LNCaP clone FGC (cell line): ENCODE measurements around the gene CCDC187.

Experiments used
- DNase-seq: peaks from one replicate; pipeline ENCODE4 v3.0.0-alpha.2; 2011; ENCODE audit warnings: low read depth
- H3K4me3 ChIP-seq: 2 replicates; pipeline ENCODE4 v1.5.1; 2011; ENCODE audit warnings: mild to moderate bottlenecking, low read depth, low read length, control low read depth
- TF ChIP-seq, protein P1 (sequence below): IDR thresholded peaks from 2 replicates; pipeline ENCODE4 v1.5.1; 2012; ENCODE audit warnings: mild to moderate bottlenecking; ENCODE audit not compliant: control insufficient read depth, insufficient read depth; ENCODE audit errors: extremely low read depth

CCDC187 gene

DNA sequence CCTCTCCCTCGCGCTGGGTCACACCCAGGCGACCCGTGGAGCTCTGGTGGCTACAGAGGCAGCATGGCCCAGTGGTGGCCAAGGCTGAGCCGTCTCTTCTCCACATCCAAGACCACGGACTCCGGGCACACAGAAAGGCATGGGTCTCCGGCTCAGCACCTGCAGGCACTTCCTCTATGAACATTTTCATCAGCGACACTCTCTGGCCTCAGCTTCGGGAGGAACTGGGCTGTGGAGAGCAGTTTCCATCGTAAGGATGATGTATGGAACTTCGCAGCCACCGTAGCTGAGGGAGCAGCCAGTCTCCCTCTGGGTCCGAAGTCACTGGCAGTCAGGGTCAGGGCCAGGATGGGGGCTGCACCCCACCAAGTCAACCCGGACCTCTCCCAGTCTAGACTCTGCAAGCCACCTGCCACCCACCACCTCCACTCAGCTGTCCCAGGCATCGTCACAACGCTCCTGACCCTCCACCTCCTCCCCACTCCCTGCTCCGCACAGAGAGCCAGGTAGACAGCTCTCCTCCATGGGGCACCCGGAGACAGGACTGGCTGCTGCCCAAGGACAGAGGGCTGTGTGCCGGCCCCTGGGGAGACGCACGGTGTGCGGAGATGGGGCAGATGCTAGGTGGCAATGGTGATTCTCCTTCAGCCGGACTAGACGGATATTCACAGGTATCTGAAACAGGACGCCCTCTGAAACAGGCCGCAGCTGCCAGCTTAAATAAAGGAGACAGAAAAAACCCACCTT, 68.0 kb downstream of the CCDC187 start:
- H3K4me3 ChIP-seq, result no peak overlapping the region
- DNase-seq, result no peak
- TF ChIP-seq, protein P1, sequence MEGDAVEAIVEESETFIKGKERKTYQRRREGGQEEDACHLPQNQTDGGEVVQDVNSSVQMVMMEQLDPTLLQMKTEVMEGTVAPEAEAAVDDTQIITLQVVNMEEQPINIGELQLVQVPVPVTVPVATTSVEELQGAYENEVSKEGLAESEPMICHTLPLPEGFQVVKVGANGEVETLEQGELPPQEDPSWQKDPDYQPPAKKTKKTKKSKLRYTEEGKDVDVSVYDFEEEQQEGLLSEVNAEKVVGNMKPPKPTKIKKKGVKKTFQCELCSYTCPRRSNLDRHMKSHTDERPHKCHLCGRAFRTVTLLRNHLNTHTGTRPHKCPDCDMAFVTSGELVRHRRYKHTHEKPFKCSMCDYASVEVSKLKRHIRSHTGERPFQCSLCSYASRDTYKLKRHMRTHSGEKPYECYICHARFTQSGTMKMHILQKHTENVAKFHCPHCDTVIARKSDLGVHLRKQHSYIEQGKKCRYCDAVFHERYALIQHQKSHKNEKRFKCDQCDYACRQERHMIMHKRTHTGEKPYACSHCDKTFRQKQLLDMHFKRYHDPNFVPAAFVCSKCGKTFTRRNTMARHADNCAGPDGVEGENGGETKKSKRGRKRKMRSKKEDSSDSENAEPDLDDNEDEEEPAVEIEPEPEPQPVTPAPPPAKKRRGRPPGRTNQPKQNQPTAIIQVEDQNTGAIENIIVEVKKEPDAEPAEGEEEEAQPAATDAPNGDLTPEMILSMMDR, result no peak

DNA sequence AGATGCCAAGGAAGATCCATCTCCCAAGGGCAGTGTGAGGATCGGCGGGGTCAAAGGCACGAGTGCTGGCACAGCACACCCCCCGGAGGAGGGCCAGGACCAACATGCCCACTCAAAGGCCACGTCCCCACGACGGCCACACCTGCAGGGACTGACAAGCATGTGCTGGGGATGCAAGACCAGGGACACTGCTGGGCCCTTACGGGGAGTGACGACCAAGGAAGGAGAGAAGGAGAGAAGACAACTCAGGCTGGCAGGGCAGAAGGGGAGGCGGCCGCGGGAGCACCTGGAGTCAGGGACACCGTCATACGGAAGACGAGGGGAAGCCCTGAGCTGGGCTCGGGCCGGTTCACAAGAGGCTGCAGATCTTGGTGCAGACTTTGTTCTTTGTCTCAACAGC, 68.7 kb downstream of the CCDC187 start:
- TF ChIP-seq, protein P1, result no peak
- DNase-seq, result no peak
- no peak overlapping the region for H3K4me3 ChIP-seq

DNA sequence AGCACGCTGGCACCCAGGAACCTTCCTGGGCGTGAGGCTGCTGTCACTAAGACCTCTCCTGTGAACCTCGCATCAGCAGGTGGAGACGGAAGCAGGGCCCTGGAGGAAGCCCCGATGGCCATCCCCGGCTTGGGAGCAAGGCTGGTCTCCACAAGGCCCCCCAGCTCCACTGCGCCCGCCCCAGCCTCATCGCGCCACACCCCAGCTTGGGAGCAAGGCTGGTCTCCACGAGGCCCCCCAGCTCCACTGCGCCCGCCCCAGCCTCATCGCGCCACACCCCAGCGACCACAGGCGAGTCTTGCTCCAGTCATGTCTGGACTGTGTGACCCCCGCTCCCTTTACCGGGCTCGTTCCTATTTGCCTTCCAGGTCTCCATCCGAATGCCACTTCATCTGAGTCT, 69.3 kb downstream of the CCDC187 start:
- no peak for DNase-seq
- TF ChIP-seq, protein P1, result no peak

DNA sequence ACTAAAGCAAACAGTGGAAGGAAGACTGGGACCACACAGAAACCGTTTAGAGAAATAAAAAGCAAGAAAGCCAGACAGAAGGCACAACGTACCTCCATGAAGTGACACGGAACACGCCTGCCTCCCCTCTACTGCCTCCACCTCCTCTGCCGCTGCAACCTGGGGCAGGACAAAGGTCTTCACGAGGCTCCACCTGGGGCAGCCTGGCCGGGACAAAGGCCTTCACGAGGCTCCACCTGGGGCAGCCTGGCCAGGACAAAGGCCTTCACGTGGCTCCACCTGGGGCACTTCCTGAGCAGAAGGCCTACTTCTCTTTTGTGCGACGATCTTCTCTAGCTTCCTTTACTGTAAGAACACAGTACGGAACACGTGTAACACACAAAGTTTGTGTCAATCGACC, 70.0 kb downstream of the CCDC187 start:
- no peak for DNase-seq
- no peak overlapping the region for H3K4me3 ChIP-seq
- TF ChIP-seq, protein P1, result no peak

More for the DNA sequence above, 69.3 kb downstream of the CCDC187 start:
- no peak overlapping the region for H3K4me3 ChIP-seq

DNA sequence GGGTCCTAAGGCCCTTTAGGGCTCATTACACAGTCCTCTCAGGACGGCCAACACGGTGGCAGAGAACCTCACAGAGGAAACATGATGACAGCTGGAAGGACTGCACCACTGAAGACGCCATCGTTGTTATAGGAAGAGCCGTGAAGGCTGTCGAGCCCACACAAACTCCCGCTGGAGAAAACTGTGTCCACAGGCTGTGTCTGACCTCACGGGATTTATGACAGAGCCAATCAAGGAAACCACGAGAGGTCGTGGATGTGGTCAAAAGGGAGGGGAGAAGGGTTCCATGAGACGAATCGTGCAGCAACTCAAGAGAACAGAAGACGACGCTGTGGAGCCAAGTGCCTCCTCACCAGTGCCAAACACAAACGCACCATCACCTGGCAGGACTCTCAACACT, 70.5 kb downstream of the CCDC187 start:
- TF ChIP-seq, protein P1, result no peak
- H3K4me3 ChIP-seq, result no peak overlapping the region
- no peak for DNase-seq

DNA sequence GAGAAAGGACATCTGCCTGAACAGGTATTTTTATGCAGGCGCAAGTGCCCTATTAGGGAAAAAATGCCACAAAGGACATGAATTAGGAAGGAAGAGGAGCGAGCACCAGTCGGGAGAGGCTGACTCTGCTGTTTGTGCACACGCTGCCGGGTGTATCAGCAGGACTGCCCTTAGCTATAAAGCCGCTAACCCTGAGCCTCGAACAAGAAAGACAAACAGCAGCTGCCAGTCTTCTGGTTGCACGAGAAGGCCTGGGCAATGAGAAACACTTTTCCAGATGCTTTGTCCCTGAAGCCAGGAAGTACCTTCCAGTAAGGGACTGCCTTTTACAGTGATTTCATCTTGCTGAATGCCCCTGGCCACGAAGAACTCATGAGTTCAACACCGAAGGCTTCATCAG, 70.9 kb downstream of the CCDC187 start:
- no peak overlapping the region for H3K4me3 ChIP-seq
- TF ChIP-seq, protein P1, result no peak
- DNase-seq, result no peak
